ENCODE results near the gene ARID3B. TPM values are rescaled to one million over a fixed set of nuclear protein-coding genes. Genes with fewer than 3 reads are reported as not detected.

Gene ARID3B
- total RNA-seq, 1 experiment from 2014 or later, result 12.7 TPM

DNA sequence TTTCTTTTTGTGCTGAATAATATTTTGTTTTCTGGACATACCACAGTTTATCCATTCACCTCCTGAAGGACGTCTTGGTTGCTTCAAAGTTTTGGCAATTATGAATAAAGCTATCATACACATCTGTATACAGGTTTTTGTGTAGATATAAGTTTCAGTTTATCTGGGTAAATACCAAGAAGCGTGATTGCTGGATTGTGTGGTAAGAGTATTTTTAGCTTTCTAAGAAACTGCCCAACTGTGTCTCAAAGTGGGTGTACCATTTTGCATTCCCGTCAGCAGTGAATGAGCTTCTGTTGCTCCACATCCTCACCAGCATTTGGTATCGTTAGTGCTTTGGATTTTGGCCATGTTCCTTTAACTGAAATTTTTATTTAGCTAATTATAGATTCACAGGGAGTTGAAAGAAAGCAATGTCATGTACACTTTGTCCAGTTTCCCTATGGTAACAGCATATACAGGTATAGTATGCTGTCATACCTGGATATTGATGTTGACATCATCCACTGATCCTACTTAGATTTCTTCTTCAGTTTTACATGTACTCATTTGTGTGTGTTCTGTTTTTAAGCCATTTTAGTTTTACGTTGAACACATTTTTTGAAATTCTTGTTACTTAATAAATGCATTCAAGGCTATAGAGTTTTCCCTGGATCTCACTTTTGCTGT is 11.9 kb downstream of the ARID3B start:
- no TSS peak for BruUV-seq (replicated peaks)
- in situ Hi-C loops (cut with HindIII; ENCODE audit: low pct_unique_long_range_greater_than_20kb, low sequenced_read_pairs), result no loop called here
- H3K27me3 ChIP-seq (ENCODE audit: control insufficient read depth, insufficient read depth, low read length), result no peaks in the 10 kb centered on the region
- TF ChIP-seq CTCF (IDR thresholded peaks at IDR 0.05) (no peak), POLR2AphosphoS5 (IDR thresholded peaks at IDR 0.05; ENCODE audit: low read depth, low read length) (no peak), SIN3A (IDR thresholded peaks at IDR 0.05; ENCODE audit: borderline replicate concordance, insufficient read depth, low read depth, low read length) (no peak), TCF7L2 (IDR thresholded peaks at IDR 0.05; ENCODE audit: low read depth, low read length) (no peak)
- TF ChIP-seq, protein P1, sequence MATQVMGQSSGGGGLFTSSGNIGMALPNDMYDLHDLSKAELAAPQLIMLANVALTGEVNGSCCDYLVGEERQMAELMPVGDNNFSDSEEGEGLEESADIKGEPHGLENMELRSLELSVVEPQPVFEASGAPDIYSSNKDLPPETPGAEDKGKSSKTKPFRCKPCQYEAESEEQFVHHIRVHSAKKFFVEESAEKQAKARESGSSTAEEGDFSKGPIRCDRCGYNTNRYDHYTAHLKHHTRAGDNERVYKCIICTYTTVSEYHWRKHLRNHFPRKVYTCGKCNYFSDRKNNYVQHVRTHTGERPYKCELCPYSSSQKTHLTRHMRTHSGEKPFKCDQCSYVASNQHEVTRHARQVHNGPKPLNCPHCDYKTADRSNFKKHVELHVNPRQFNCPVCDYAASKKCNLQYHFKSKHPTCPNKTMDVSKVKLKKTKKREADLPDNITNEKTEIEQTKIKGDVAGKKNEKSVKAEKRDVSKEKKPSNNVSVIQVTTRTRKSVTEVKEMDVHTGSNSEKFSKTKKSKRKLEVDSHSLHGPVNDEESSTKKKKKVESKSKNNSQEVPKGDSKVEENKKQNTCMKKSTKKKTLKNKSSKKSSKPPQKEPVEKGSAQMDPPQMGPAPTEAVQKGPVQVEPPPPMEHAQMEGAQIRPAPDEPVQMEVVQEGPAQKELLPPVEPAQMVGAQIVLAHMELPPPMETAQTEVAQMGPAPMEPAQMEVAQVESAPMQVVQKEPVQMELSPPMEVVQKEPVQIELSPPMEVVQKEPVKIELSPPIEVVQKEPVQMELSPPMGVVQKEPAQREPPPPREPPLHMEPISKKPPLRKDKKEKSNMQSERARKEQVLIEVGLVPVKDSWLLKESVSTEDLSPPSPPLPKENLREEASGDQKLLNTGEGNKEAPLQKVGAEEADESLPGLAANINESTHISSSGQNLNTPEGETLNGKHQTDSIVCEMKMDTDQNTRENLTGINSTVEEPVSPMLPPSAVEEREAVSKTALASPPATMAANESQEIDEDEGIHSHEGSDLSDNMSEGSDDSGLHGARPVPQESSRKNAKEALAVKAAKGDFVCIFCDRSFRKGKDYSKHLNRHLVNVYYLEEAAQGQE (IDR thresholded peaks at IDR 0.05; ENCODE audit: insufficient read depth in 1 of 2, low read depth in 2 of 2, low read length in 1 of 2), result no peak
- no peak overlapping the region for H3K27ac ChIP-seq (ENCODE audit: low read length)
- ChIA-PET CTCF (interaction anchor here (0.7 kb wide), 1 partner anchor 279 kb away, joined by 3 read pairs; no protein-coding TSS in a partner anchor), POLR2A (no interaction called here)
- H3K9me3 ChIP-seq (ENCODE audit: control insufficient read depth, insufficient read depth, low read depth, low read length), result no peaks in the 10 kb centered on the region
- ATAC-seq, result no peak
- no peak for DNase-seq (ENCODE audit: low read depth, low spot score)
- H3K4me3 ChIP-seq (ENCODE audit: low read depth in 2 of 2, low read length in 2 of 2), result no peak overlapping the region
- intact Hi-C loops (cut with micrococcal nuclease; ENCODE audit: unreplicated experiment), result no loop called here
- no peaks in the 10 kb centered on the region for H3K36me3 ChIP-seq (ENCODE audit: control insufficient read depth, insufficient read depth, low read length)
- no peaks in the 10 kb centered on the region for H3K4me1 ChIP-seq (ENCODE audit: control insufficient read depth, insufficient read depth, low read length)

GRCh38 chr15:74555192-74555591 is 14.2 kb downstream of the ARID3B start:
- ATAC-seq (no peak), DNase-seq (ENCODE audit: low read depth, low spot score) (no peak)
- CTCF ChIA-PET, result interaction anchor here (0.8 kb wide), 1 partner anchor 181 kb away, joined by 4 read pairs; no protein-coding TSS in a partner anchor
- no peaks in the 10 kb centered on the region for H3K4me1 ChIP-seq (ENCODE audit: control insufficient read depth, insufficient read depth, low read length)
- no peaks in the 10 kb centered on the region for H3K36me3 ChIP-seq (ENCODE audit: control insufficient read depth, insufficient read depth, low read length)
- H3K4me3 ChIP-seq (ENCODE audit: low read depth in 2 of 2, low read length in 2 of 2), result no peak overlapping the region
- BruUV-seq (replicated peaks), result no TSS peak
- no peaks in the 10 kb centered on the region for H3K27me3 ChIP-seq (ENCODE audit: control insufficient read depth, insufficient read depth, low read length)
- in situ Hi-C loops (cut with HindIII; ENCODE audit: low pct_unique_long_range_greater_than_20kb, low sequenced_read_pairs), result no loop called here
- no peaks in the 10 kb centered on the region for H3K9me3 ChIP-seq (ENCODE audit: control insufficient read depth, insufficient read depth, low read depth, low read length)
- TF ChIP-seq SIN3A (IDR thresholded peaks at IDR 0.05; ENCODE audit: borderline replicate concordance, insufficient read depth, low read depth, low read length), result no peak
- TF ChIP-seq, protein P1 (IDR thresholded peaks at IDR 0.05; ENCODE audit: insufficient read depth in 1 of 2, low read depth in 2 of 2, low read length in 1 of 2), result no peak
- TF ChIP-seq CTCF (IDR thresholded peaks at IDR 0.05), result no peak
- TF ChIP-seq TCF7L2 (IDR thresholded peaks at IDR 0.05; ENCODE audit: low read depth, low read length), result no peak
- TF ChIP-seq POLR2AphosphoS5 (IDR thresholded peaks at IDR 0.05; ENCODE audit: low read depth, low read length), result no peak
- intact Hi-C loops (cut with micrococcal nuclease; ENCODE audit: unreplicated experiment), result no loop called here
- POLR2A ChIA-PET, result no interaction called here
- H3K27ac ChIP-seq (ENCODE audit: low read length), result no peak overlapping the region

Data from Panc1 (cell line).